ENCODE results near the gene ERAL1. TPM values are rescaled to one million over a fixed set of nuclear protein-coding genes. Genes with fewer than 3 reads are reported as not detected.
"Not testable (repeated sequence)": the region's sequence is repeated elsewhere in the genome, so short reads cannot be mapped to it uniquely, and the experiment has no call there.

The ERAL1 gene
- total and polyA plus RNA-seq, 4 donors: 16.7 to 21.5 (median 18.6) TPM

GRCh38 chr17:28887871-28888471 lies 33.2 kb downstream of the ERAL1 start:
- H3K4me1 ChIP-seq (ENCODE audit: control insufficient read depth in 1 of 2, insufficient read depth in 2 of 2, low read length in 2 of 2): peaks cover 0 to 3% of the 10 kb centered on the region in 2 donors
- H3K27ac ChIP-seq (ENCODE audit: low read depth in 1 of 2, low read length in 2 of 2): no peak overlapping the region
- no peak for ATAC-seq (ENCODE audit: low FRiP score)
- WGBS, 2 donors: 75 to 83% methylated on average over 12 of the region's 12 CpGs
- no peak for DNase-seq
- H3K27me3 ChIP-seq (ENCODE audit: control insufficient read depth in 1 of 2, insufficient read depth in 2 of 2, low read length in 1 of 2): no peaks in the 10 kb centered on the region
- intact Hi-C loops (cut with DNase I): no loop called here
- H3K36me3 ChIP-seq (ENCODE audit: control insufficient read depth in 1 of 2, insufficient read depth in 2 of 2, low read length in 1 of 2): peaks cover 0 to 2% of the 10 kb centered on the region in 2 donors
- H3K9me3 ChIP-seq (ENCODE audit: control insufficient read depth, low read length): no peaks in the 10 kb centered on the region
- no peak overlapping the region for H3K4me3 ChIP-seq (ENCODE audit: low read length in 2 of 2)

GRCh38 chr17:28888832-28889231 lies 34.0 kb downstream of the ERAL1 start:
- H3K36me3 ChIP-seq (ENCODE audit: control insufficient read depth in 1 of 2, insufficient read depth in 2 of 2, low read length in 1 of 2): peaks cover 0 to 2% of the 10 kb centered on the region in 2 donors
- DNase-seq (no peak), ATAC-seq (ENCODE audit: low FRiP score) (no peak)
- no peaks in the 10 kb centered on the region for H3K27me3 ChIP-seq (ENCODE audit: control insufficient read depth in 1 of 2, insufficient read depth in 2 of 2, low read length in 1 of 2)
- H3K4me1 ChIP-seq (ENCODE audit: control insufficient read depth in 1 of 2, insufficient read depth in 2 of 2, low read length in 2 of 2): peaks cover 0 to 5% of the 10 kb centered on the region in 2 donors
- WGBS, 2 donors: 86 to 87% methylated on average over 7 of the region's 7 CpGs
- intact Hi-C loops (cut with DNase I): no loop called here
- no peak overlapping the region for H3K27ac ChIP-seq (ENCODE audit: low read depth in 1 of 2, low read length in 2 of 2)
- no peaks in the 10 kb centered on the region for H3K9me3 ChIP-seq (ENCODE audit: control insufficient read depth, low read length)
- H3K4me3 ChIP-seq (ENCODE audit: low read length in 2 of 2): no peak overlapping the region

GRCh38 chr17:28889996-28890395 lies 35.2 kb downstream of the ERAL1 start:
- ATAC-seq (ENCODE audit: low FRiP score): no peak
- H3K4me3 ChIP-seq (ENCODE audit: low read length in 2 of 2): no peak overlapping the region
- peaks cover 0 to 5% of the 10 kb centered on the region in 2 donors for H3K4me1 ChIP-seq (ENCODE audit: control insufficient read depth in 1 of 2, insufficient read depth in 2 of 2, low read length in 2 of 2)
- WGBS, 2 donors: 82 to 85% methylated on average over 5 of the region's 5 CpGs
- no peak for DNase-seq
- H3K27ac ChIP-seq (ENCODE audit: low read depth in 1 of 2, low read length in 2 of 2): no peak overlapping the region
- H3K27me3 ChIP-seq (ENCODE audit: control insufficient read depth in 1 of 2, insufficient read depth in 2 of 2, low read length in 1 of 2): no peaks in the 10 kb centered on the region
- no peaks in the 10 kb centered on the region for H3K9me3 ChIP-seq (ENCODE audit: control insufficient read depth, low read length)
- no peaks in the 10 kb centered on the region for H3K36me3 ChIP-seq (ENCODE audit: control insufficient read depth in 1 of 2, insufficient read depth in 2 of 2, low read length in 1 of 2)
- intact Hi-C loops (cut with DNase I): no loop called here

DNA sequence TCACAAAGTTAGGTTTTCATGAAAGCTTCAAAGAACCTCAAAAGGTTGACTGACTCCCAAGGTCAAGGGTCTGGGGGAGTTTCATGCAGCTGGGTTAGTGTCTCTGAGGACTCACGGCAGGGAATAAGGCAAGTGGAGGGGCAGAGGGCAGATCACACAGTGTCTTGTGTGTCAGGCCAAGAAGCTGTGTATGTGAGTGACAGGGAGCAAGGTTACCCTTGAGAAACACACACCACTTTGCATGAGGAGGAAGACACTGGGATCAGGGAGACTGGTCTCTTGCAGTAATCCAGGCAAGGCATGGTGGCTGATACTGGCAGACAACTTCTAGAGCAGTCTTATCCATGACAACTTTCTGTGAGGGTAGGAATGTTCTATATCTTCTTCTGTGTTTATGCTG lies 36.4 kb downstream of the ERAL1 start:
- Histone ChIP-seq H3K27me3 (ENCODE audit: control insufficient read depth in 1 of 2, insufficient read depth in 2 of 2, low read length in 1 of 2) (no peaks in the 10 kb centered on the region), H3K4me3 (ENCODE audit: low read length in 2 of 2) (no peak overlapping the region), H3K9me3 (ENCODE audit: control insufficient read depth, low read length) (no peaks in the 10 kb centered on the region), H3K36me3 (ENCODE audit: control insufficient read depth in 1 of 2, insufficient read depth in 2 of 2, low read length in 1 of 2) (no peaks in the 10 kb centered on the region), H3K27ac (ENCODE audit: low read depth in 1 of 2, low read length in 2 of 2) (no peak overlapping the region), H3K4me1 (ENCODE audit: control insufficient read depth in 1 of 2, insufficient read depth in 2 of 2, low read length in 2 of 2) (peaks cover 0 to 5% of the 10 kb centered on the region in 2 donors)
- ATAC-seq (ENCODE audit: low FRiP score): no peak
- no peak for DNase-seq
- intact Hi-C loops (cut with DNase I): no loop called here
- WGBS, 2 donors: 91 to 96% methylated on average over 1 of the region's 1 CpG

DNA sequence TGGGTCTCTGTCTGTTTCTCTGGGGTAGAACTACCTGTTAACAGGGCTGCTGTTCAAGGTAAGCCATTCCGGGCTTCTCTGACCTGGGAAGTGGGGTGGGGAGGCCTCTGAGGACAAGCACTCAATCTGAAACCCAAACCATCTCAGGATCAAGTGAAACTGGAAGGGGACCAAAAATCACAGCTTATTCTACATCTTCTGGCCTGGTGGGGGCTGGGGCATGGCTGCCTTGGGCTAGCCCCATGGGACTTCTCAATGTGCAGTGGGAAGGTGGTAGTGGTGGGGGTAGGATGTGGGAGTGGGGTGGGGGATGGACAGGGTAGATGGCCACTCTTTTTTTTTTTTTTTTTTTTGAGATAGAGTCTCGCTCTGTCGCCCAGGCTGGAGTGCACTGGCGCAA lies 37.2 kb downstream of the ERAL1 start:
- no peak overlapping the region for H3K27ac ChIP-seq (ENCODE audit: low read depth in 1 of 2, low read length in 2 of 2)
- intact Hi-C loops (cut with DNase I): no loop called here
- ATAC-seq (ENCODE audit: low FRiP score): no peak

DNA sequence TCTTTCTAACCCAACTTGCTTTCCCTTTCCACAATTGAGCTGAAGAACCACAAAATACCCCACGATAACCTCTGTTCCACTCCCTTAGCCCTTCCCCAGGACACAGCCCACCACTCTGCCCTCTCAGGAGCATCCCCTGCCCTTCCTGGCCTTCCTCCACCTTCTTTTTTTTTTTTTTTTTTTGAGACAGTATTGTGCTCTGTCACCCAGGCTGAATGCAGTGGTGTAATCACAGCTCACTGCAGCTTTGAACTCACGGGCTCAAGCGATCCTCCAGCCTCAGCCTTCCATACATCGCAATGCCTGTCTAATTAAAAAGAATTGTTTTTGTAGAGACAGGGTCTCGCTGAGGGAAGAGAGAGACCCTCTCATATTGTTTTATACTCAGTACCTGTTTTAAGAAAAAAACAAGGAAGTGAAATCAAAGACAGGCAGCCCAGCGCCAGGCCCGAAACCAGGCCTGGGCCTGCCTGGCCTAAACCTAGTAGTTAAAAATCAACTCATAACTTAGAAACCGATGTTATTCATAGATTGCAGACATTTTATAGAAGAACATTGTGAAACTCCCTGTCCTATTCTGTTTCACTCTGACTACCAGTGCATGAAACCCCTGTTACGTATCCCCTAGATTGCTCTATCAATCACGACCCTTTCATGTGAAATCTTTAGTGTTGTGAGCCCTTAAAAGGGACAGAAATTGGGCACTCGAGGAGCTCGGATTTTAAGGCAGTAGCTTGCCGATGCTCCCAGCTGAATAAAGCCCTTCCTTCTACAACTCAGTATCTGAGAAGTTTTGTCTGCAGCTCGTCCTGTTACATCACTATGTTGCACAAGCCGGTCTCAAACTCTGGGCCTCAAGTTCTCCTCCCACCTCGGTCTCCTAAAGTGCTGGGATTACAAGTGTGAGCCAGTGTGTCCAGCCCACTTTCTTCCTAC lies 38.7 kb downstream of the ERAL1 start:
- intact Hi-C loops (cut with DNase I); H3K4me3 ChIP-seq (ENCODE audit: low read length in 2 of 2); H3K9me3 ChIP-seq (ENCODE audit: control insufficient read depth, low read length); H3K27me3 ChIP-seq (ENCODE audit: control insufficient read depth in 1 of 2, insufficient read depth in 2 of 2, low read length in 1 of 2); H3K4me1 ChIP-seq (ENCODE audit: control insufficient read depth in 1 of 2, insufficient read depth in 2 of 2, low read length in 2 of 2); H3K36me3 ChIP-seq (ENCODE audit: control insufficient read depth in 1 of 2, insufficient read depth in 2 of 2, low read length in 1 of 2); DNase-seq; ATAC-seq (ENCODE audit: low FRiP score): not testable (repeated sequence)
- WGBS, 2 donors: 87 to 88% methylated on average over 16 of the region's 16 CpGs
- H3K27ac ChIP-seq (ENCODE audit: low read depth in 1 of 2, low read length in 2 of 2): peak overlapping the region in 1 of 2 donors; percentile 26

More for the DNA sequence above, 37.2 kb downstream of the ERAL1 start:
- no peak for DNase-seq
- no peaks in the 10 kb centered on the region for H3K9me3 ChIP-seq (ENCODE audit: control insufficient read depth, low read length)
- H3K36me3 ChIP-seq (ENCODE audit: control insufficient read depth in 1 of 2, insufficient read depth in 2 of 2, low read length in 1 of 2): no peaks in the 10 kb centered on the region
- H3K27me3 ChIP-seq (ENCODE audit: control insufficient read depth in 1 of 2, insufficient read depth in 2 of 2, low read length in 1 of 2): no peaks in the 10 kb centered on the region
- 87 to 93% methylated on average over 2 to 4 of the region's 4 CpGs for WGBS, 2 donors
- no peak overlapping the region for H3K4me3 ChIP-seq (ENCODE audit: low read length in 2 of 2)
- peaks cover 0 to 5% of the 10 kb centered on the region in 2 donors for H3K4me1 ChIP-seq (ENCODE audit: control insufficient read depth in 1 of 2, insufficient read depth in 2 of 2, low read length in 2 of 2)

- ATAC-seq (ENCODE audit: low FRiP score): no peak
- peak in 1 of 2 donors; percentile 41 for DNase-seq
- Histone ChIP-seq H3K4me3 (ENCODE audit: low read length in 2 of 2) (peak overlapping the region in 1 of 2 donors; percentile 80), H3K27ac (ENCODE audit: low read depth in 1 of 2, low read length in 2 of 2) (peak overlapping the region in 1 of 2 donors; percentile 90), H3K27me3 (ENCODE audit: control insufficient read depth in 1 of 2, insufficient read depth in 2 of 2, low read length in 1 of 2) (no peaks in the 10 kb centered on the region), H3K36me3 (ENCODE audit: control insufficient read depth in 1 of 2, insufficient read depth in 2 of 2, low read length in 1 of 2) (no peaks in the 10 kb centered on the region), H3K9me3 (ENCODE audit: control insufficient read depth, low read length) (no peaks in the 10 kb centered on the region), H3K4me1 (ENCODE audit: control insufficient read depth in 1 of 2, insufficient read depth in 2 of 2, low read length in 2 of 2) (peaks cover 0 to 5% of the 10 kb centered on the region in 2 donors)
- 58 to 61% methylated on average over 3 of the region's 3 CpGs for WGBS, 2 donors
- intact Hi-C loops (cut with DNase I): loop anchor here in 1 of 2 donors (5.0 kb wide), 1 partner anchor 56 kb away; the partner anchor contains the start of gene PHF12
These were observed 41.1 kb downstream of the ERAL1 start for GRCh38 chr17:28895794-28896447.

DNA sequence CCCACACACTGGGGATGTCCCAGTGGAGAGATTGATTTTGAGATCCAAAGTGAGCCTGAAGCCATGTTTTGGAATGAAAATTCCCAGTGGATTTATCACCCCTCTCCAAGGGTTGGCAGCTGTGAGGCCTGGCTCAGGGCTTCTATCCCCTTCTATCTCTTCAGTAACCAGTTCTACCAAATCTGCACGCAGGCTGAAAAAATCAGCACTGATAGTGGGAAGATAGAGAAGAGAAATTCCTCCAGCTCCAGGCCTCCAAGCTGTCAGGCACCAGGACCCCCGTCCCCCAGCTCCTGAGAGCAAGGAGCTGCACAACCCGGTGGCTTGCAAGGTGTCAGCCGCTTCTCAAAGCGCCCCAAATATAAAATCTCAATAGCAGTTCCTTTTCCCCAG lies 41.7 kb downstream of the ERAL1 start:
- intact Hi-C loops (cut with DNase I): loop anchor here in 1 of 2 donors (5.0 kb wide), 1 partner anchor 56 kb away; the partner anchor contains the start of gene PHF12

More for the DNA sequence above, 41.7 kb downstream of the ERAL1 start:
- peak overlapping the region; percentile 80 to 96 for H3K4me3 ChIP-seq (ENCODE audit: low read length in 2 of 2)
- H3K36me3 ChIP-seq (ENCODE audit: control insufficient read depth in 1 of 2, insufficient read depth in 2 of 2, low read length in 1 of 2): no peaks in the 10 kb centered on the region
- H3K4me1 ChIP-seq (ENCODE audit: control insufficient read depth in 1 of 2, insufficient read depth in 2 of 2, low read length in 2 of 2): peaks cover 0 to 5% of the 10 kb centered on the region in 2 donors
- WGBS, 2 donors: 16 to 17% methylated on average over 5 of the region's 5 CpGs
- peak overlapping the region in 1 of 2 donors; percentile 90 for H3K27ac ChIP-seq (ENCODE audit: low read depth in 1 of 2, low read length in 2 of 2)
- H3K27me3 ChIP-seq (ENCODE audit: control insufficient read depth in 1 of 2, insufficient read depth in 2 of 2, low read length in 1 of 2): no peaks in the 10 kb centered on the region
- no peak for DNase-seq
- no peaks in the 10 kb centered on the region for H3K9me3 ChIP-seq (ENCODE audit: control insufficient read depth, low read length)
- ATAC-seq (ENCODE audit: low FRiP score): no peak

Data from aorta (tissue), 5 donors.